H9 (cell line): ENCODE measurements around the gene C2orf42. TPM values are rescaled to one million over a fixed set of nuclear protein-coding genes. Genes with fewer than 3 reads are reported as not detected.
A peak's percentile ranks its signal among the peaks of the same experiment; 100 is the strongest.

Source experiments
- DNase-seq: peaks from one replicate; pipeline ENCODE4 v3.0.0-alpha.2; 2017
- H2AFZ ChIP-seq: one replicate; pipeline ENCODE4 v1.6.1; 2013; ENCODE audit warnings: mild to moderate bottlenecking, low read length, control low read depth, moderate library complexity
- H2AK5ac ChIP-seq: 2 replicates; pipeline ENCODE4 v1.6.1; 2013; ENCODE audit warnings: low read length, control low read depth, mixed read lengths; ENCODE audit not compliant: insufficient read length
- H2BK120ac ChIP-seq: one replicate; pipeline ENCODE4 v1.6.1; 2013; ENCODE audit warnings: low read depth, mild to moderate bottlenecking, low read length, control low read depth, inconsistent platforms; ENCODE audit not compliant: poor library complexity, severe bottlenecking
- H2BK12ac ChIP-seq: 2 replicates; pipeline ENCODE4 v1.6.1; 2013; ENCODE audit warnings: low read length, control low read depth, mixed read lengths, low read depth; ENCODE audit not compliant: insufficient read length
- H2BK15ac ChIP-seq: 2 replicates; pipeline ENCODE4 v1.6.1; 2013; ENCODE audit warnings: low read depth, low read length, control low read depth
- H2BK20ac ChIP-seq: one replicate; pipeline ENCODE4 v1.6.1; 2013; ENCODE audit warnings: low read depth, mild to moderate bottlenecking, low read length, control low read depth, inconsistent platforms; ENCODE audit not compliant: poor library complexity, severe bottlenecking
- H2BK5ac ChIP-seq: 2 replicates; pipeline ENCODE4 v1.6.1; 2013; ENCODE audit warnings: low read length, control low read depth, mixed read lengths; ENCODE audit not compliant: insufficient read length
- H3K14ac ChIP-seq: 2 replicates; pipeline ENCODE4 v1.6.1; 2013; ENCODE audit warnings: low read length, control low read depth; ENCODE audit not compliant: insufficient read depth
- H3K18ac ChIP-seq: 2 replicates; pipeline ENCODE4 v1.6.1; 2013; ENCODE audit warnings: low read depth, mild to moderate bottlenecking, mixed read lengths, low read length, control low read depth; ENCODE audit not compliant: insufficient read length
- H3K23ac ChIP-seq: 2 replicates; pipeline ENCODE4 v1.6.1; 2013; ENCODE audit warnings: low read length, control low read depth, mixed read lengths, low read depth; ENCODE audit not compliant: insufficient read length
- H3K23me2 ChIP-seq: 2 replicates; pipeline ENCODE4 v1.6.1; 2013; ENCODE audit warnings: low read depth, mild to moderate bottlenecking, mixed read lengths, low read length, control low read depth; ENCODE audit not compliant: insufficient read length, poor library complexity, severe bottlenecking
- H3K27ac ChIP-seq: 2 replicates; pipeline ENCODE4 v1.5.1; 2013; ENCODE audit warnings: low read length, control low read depth, mixed read lengths, low read depth; ENCODE audit not compliant: insufficient read length
- H3K27me3 ChIP-seq: 2 replicates; pipeline ENCODE4 v1.6.1; 2013; ENCODE audit warnings: low read length, control low read depth, inconsistent platforms; ENCODE audit not compliant: insufficient read depth
- H3K4ac ChIP-seq: 2 replicates; pipeline ENCODE4 v1.6.1; 2013; ENCODE audit warnings: low read depth, mild to moderate bottlenecking, control low read depth, inconsistent platforms, low read length, moderate library complexity
- H3K4me1 ChIP-seq: 2 replicates; pipeline ENCODE4 v1.6.1; 2013; ENCODE audit warnings: low read length, control low read depth, inconsistent platforms; ENCODE audit not compliant: insufficient read depth
- H3K4me2 ChIP-seq: 2 replicates; pipeline ENCODE4 v1.6.1; 2013; ENCODE audit warnings: low read length, control low read depth, mixed read lengths; ENCODE audit not compliant: insufficient read length, insufficient read depth
- H3K56ac ChIP-seq: 2 replicates; pipeline ENCODE4 v1.6.1; 2013; ENCODE audit warnings: low read depth, mild to moderate bottlenecking, mixed read lengths, low read length, control low read depth; ENCODE audit not compliant: insufficient read length
- H3K79me1 ChIP-seq: 2 replicates; pipeline ENCODE4 v1.6.1; 2013; ENCODE audit warnings: low read depth, mild to moderate bottlenecking, moderate library complexity, low read length, control low read depth, inconsistent platforms; ENCODE audit not compliant: insufficient read depth, poor library complexity, severe bottlenecking
- H3K79me2 ChIP-seq: 2 replicates; pipeline ENCODE4 v1.6.1; 2013; ENCODE audit warnings: low read length, control low read depth, inconsistent platforms; ENCODE audit not compliant: insufficient read depth
- H3K9ac ChIP-seq: 2 replicates; pipeline ENCODE4 v1.6.1; 2013; ENCODE audit warnings: low read length, control low read depth, mixed read lengths; ENCODE audit not compliant: insufficient read length; ENCODE audit errors: extremely low read depth
- H3K9me3 ChIP-seq: one replicate; pipeline ENCODE4 v1.6.1; 2013; ENCODE audit warnings: low read depth, low read length, inconsistent platforms; ENCODE audit not compliant: control insufficient read depth
- H3T11ph ChIP-seq: one replicate; pipeline ENCODE4 v1.6.1; 2013; ENCODE audit warnings: mild to moderate bottlenecking, low read length, control low read depth, inconsistent platforms
- H4K20me1 ChIP-seq: one replicate; pipeline ENCODE4 v1.6.1; 2013; ENCODE audit not compliant: control insufficient read depth, insufficient read length, insufficient read depth
- H4K5ac ChIP-seq: 2 replicates; pipeline ENCODE4 v1.6.1; 2013; ENCODE audit warnings: low read depth, mild to moderate bottlenecking, mixed read lengths, low read length, control low read depth; ENCODE audit not compliant: insufficient read length
- H4K8ac ChIP-seq: replicated peaks from 2 replicates; pipeline ENCODE4 v1.6.1; 2013; ENCODE audit warnings: low read length, control low read depth, mixed read lengths, low read depth; ENCODE audit not compliant: insufficient read length
- H4K91ac ChIP-seq: 2 replicates; pipeline ENCODE4 v1.6.1; 2013; ENCODE audit warnings: low read depth, mild to moderate bottlenecking, moderate library complexity, mixed read lengths, low read length, control low read depth; ENCODE audit not compliant: insufficient read length
- H3K27ac Mint-ChIP-seq, 3 experiments: 2 replicates in 2 of 3; 3 replicates in 1 of 3; pipeline ENCODE4 v1.8.0; 2020 to 2021; ENCODE audit warnings: mixed read lengths in 3 of 3, mild to moderate bottlenecking in 1 of 3, moderate library complexity in 1 of 3
- H3K27me3 Mint-ChIP-seq: 2 replicates; pipeline ENCODE4 v1.8.0; 2021; ENCODE audit warnings: low read depth, mild to moderate bottlenecking, moderate library complexity, mixed read lengths
- H3K36me3 Mint-ChIP-seq, 3 experiments: 2 replicates in 2 of 3; 3 replicates in 1 of 3; pipeline ENCODE4 v1.8.0; 2020 to 2021; ENCODE audit warnings: low read depth in 3 of 3, mixed read lengths in 3 of 3; ENCODE audit not compliant: insufficient read depth in 1 of 3
- H3K4me1 Mint-ChIP-seq, 2 experiments: 2 replicates each; pipeline ENCODE4 v1.8.0; 2020; ENCODE audit warnings: mixed read lengths in 2 of 2
- H3K4me3 Mint-ChIP-seq, 2 experiments: 2 replicates in 1 of 2; 3 replicates in 1 of 2; pipeline ENCODE4 v1.8.0; 2020 to 2021; ENCODE audit warnings: mild to moderate bottlenecking in 2 of 2, mixed read lengths in 2 of 2, moderate library complexity in 1 of 2
- H3K9me3 Mint-ChIP-seq, 2 experiments: 2 replicates in 1 of 2; 3 replicates in 1 of 2; pipeline ENCODE4 v1.8.0; 2020; ENCODE audit warnings: mild to moderate bottlenecking in 2 of 2, mixed read lengths in 2 of 2, moderate library complexity in 1 of 2
- CTCF ChIP-seq: fragments of 200-600 bp; sonication (generic); conservative IDR thresholded peaks from 3 replicates; pipeline ENCODE4 v1.8.0; 2021; ENCODE audit warnings: antibody characterized with exemption, mild to moderate bottlenecking
- WGBS: extraction: QIAGEN DNeasy Blood & Tissue Kit; methylation state at CpG from one replicate; pipeline ENCODE4 v1.1.7; 2013; ENCODE audit warnings: missing lambda C conversion rate, low lambda C conversion rate, mixed read lengths; ENCODE audit not compliant: insufficient read length; ENCODE audit errors: extremely low coverage; 5-methylcytosine and 5-hydroxymethylcytosine counted together
- total RNA-seq: library from RNA; stranded (reverse); gene quantifications from 2 replicates; pipeline ENCODE4 v1.2.1, GENCODE V29; 2021

The C2orf42 gene
- total RNA-seq, 1 experiment from 2014 or later, result 19.0 TPM

GRCh38 chr2:70113359-70114070 lies 77.3 kb downstream of the C2orf42 start:
- H3K56ac ChIP-seq, result no peak overlapping the region
- H3K18ac ChIP-seq, result no peak overlapping the region
- H2BK12ac ChIP-seq, result no peak overlapping the region
- H3K79me2 ChIP-seq, result no peaks in the 10 kb centered on the region
- H3K9me3 ChIP-seq, result no peaks in the 10 kb centered on the region
- no peak overlapping the region for H3K27ac ChIP-seq
- H2BK20ac ChIP-seq, result no peak overlapping the region
- peak overlapping the region in 1 of 3 experiments; percentile 34; a peak in 1 of 7 replicates for H3K27ac Mint-ChIP-seq
- DNase-seq, result no peak
- peaks cover 40 to 42% of the 10 kb centered on the region in 2 experiments for H3K4me1 Mint-ChIP-seq
- H2BK5ac ChIP-seq, result no peak overlapping the region
- H2BK120ac ChIP-seq, result no peak overlapping the region
- H3K9ac ChIP-seq, result no peak overlapping the region
- no peaks in the 10 kb centered on the region for H3K27me3 ChIP-seq
- WGBS, result no CpG with 5 or more reads among the region's 4 CpGs
- H3K4ac ChIP-seq, result no peak overlapping the region
- no peak overlapping the region for H3T11ph ChIP-seq
- H3K23ac ChIP-seq, result no peak overlapping the region
- no peak overlapping the region for H4K5ac ChIP-seq
- no peak overlapping the region for H3K14ac ChIP-seq
- H3K79me1 ChIP-seq, result no peaks in the 10 kb centered on the region
- H3K4me1 ChIP-seq, result peaks cover 3% of the 10 kb centered on the region
- no peak overlapping the region for H3K4me2 ChIP-seq
- no peaks in the 10 kb centered on the region for H3K23me2 ChIP-seq
- H2AFZ ChIP-seq, result no peak overlapping the region
- no peak for TF ChIP-seq CTCF
- no peak overlapping the region for H2AK5ac ChIP-seq
- no peaks in the 10 kb centered on the region for H3K9me3 Mint-ChIP-seq
- no peak overlapping the region for H4K8ac ChIP-seq
- peak overlapping the region in 1 of 2 experiments; percentile 62; a peak in 1 of 5 replicates for H3K4me3 Mint-ChIP-seq
- no peaks in the 10 kb centered on the region for H3K36me3 Mint-ChIP-seq
- H4K91ac ChIP-seq, result no peak overlapping the region
- no peaks in the 10 kb centered on the region for H3K27me3 Mint-ChIP-seq
- no peak overlapping the region for H2BK15ac ChIP-seq
- H4K20me1 ChIP-seq, result no peaks in the 10 kb centered on the region
